H1 (cell line): ENCODE data around the gene SERPINA1. TPM values are rescaled to one million over a fixed set of nuclear protein-coding genes. Genes with fewer than 3 reads are reported as not detected.
A peak's percentile ranks its signal among the peaks of the same experiment; 100 is the strongest.

Source experiments
- CTCF ChIA-PET: fragments of 300-600 bp; sonication (Branson Sonifier 250); formaldehyde crosslinking; loops from one replicate; lab custom pipeline; 2021; ENCODE audit not compliant: partially characterized antibody; lab: Charles Lee
- POLR2A ChIA-PET: fragments of 300-600 bp; sonication (Branson Sonifier 250); formaldehyde crosslinking; loops from one replicate; lab custom pipeline; 2021; ENCODE audit warnings: inconsistent platforms; ENCODE audit not compliant: partially characterized antibody; lab: Charles Lee
- DNase-seq, 2 experiments: peaks; one replicate each; pipeline versions ENCODE4 v3.0.0 to v3.0.0-alpha.2; 2010 to 2022; ENCODE audit warnings: low spot score in 2 of 2, low read depth in 1 of 2, mixed read lengths in 1 of 2
- FAIRE-seq: peaks from 2 replicates; lab custom pipeline; 2011; peaks lifted over from hg19 to GRCh38; lab: Jason Lieb, UNC
- H2AFZ ChIP-seq: 2 replicates; pipeline ENCODE4 v1.8.1; 2012; ENCODE audit warnings: low read length, inconsistent platforms
- H2AK5ac ChIP-seq: 2 replicates; pipeline ENCODE4 v1.6.1; 2013; ENCODE audit warnings: low read depth, low read length
- H2BK120ac ChIP-seq: replicated peaks from 2 replicates; pipeline ENCODE3; 2013; ENCODE audit warnings: low read depth, low read length, inconsistent platforms
- H2BK12ac ChIP-seq: 2 replicates; pipeline ENCODE4 v1.6.1; 2013; ENCODE audit warnings: low read depth, low read length
- H2BK15ac ChIP-seq: 2 replicates; pipeline ENCODE4 v1.6.1; 2013; ENCODE audit warnings: low read length
- H2BK20ac ChIP-seq: 2 replicates; pipeline ENCODE4 v1.6.1; 2013; ENCODE audit warnings: low read length
- H2BK5ac ChIP-seq: 2 replicates; pipeline ENCODE4 v1.6.1; 2013; ENCODE audit warnings: low read depth, low read length
- H3K14ac ChIP-seq: 2 replicates; pipeline ENCODE4 v1.6.1; 2013; ENCODE audit warnings: inconsistent platforms; ENCODE audit not compliant: insufficient read length
- H3K18ac ChIP-seq: 2 replicates; pipeline ENCODE4 v1.6.1; 2013; ENCODE audit warnings: low read length; ENCODE audit errors: extremely low read depth
- H3K23ac ChIP-seq: 2 replicates; pipeline ENCODE4 v1.6.1; 2013; ENCODE audit warnings: inconsistent platforms; ENCODE audit not compliant: insufficient read length
- H3K23me2 ChIP-seq: 2 replicates; pipeline ENCODE4 v1.6.1; 2013; ENCODE audit warnings: low read depth, low read length
- H3K27ac ChIP-seq: 2 replicates; pipeline ENCODE4 v1.6.1; 2011; ENCODE audit warnings: low read depth, low read length, inconsistent platforms
- H3K27me3 ChIP-seq, 4 experiments: replicated peaks in 1 of 4; 1 replicate in 1 of 4; 2 replicates in 3 of 4; pipeline versions ENCODE4 v1.6.1 to v1.8.1; 2011 to 2013; ENCODE audit warnings: low read length in 3 of 4, mild to moderate bottlenecking in 3 of 4, inconsistent platforms in 2 of 4, mixed read lengths in 2 of 4, moderate library complexity in 1 of 4; ENCODE audit not compliant: control insufficient read depth in 3 of 4, insufficient read depth in 3 of 4; ENCODE audit errors: extremely low read depth in 1 of 4
- H3K36me3 ChIP-seq, 4 experiments: 2 replicates each; pipeline versions ENCODE4 v1.6.1 to v1.8.1; 2011 to 2013; ENCODE audit warnings: mild to moderate bottlenecking in 4 of 4, low read length in 3 of 4, moderate library complexity in 2 of 4, control low read depth in 1 of 4, inconsistent platforms in 1 of 4; ENCODE audit not compliant: insufficient read depth in 4 of 4, control insufficient read depth in 2 of 4
- H3K4ac ChIP-seq: replicated peaks from 2 replicates; pipeline ENCODE3; 2013; ENCODE audit warnings: low read length, low read depth, mixed read lengths, inconsistent platforms; ENCODE audit not compliant: insufficient read length
- H3K4me1 ChIP-seq, 4 experiments: replicated peaks in 1 of 4; 1 replicate in 1 of 4; 2 replicates in 3 of 4; pipeline versions ENCODE4 v1.6.1 to v1.8.1; 2011 to 2013; ENCODE audit warnings: low read length in 3 of 4, inconsistent platforms in 2 of 4, mixed read lengths in 1 of 4; ENCODE audit not compliant: insufficient read depth in 4 of 4, control insufficient read depth in 3 of 4
- H3K4me2 ChIP-seq, 2 experiments: 2 replicates each; pipeline versions ENCODE4 v1.6.1 to v1.8.1; 2011 to 2013; ENCODE audit warnings: low read depth in 2 of 2, low read length in 2 of 2, control low read depth in 1 of 2, inconsistent platforms in 1 of 2, mild to moderate bottlenecking in 1 of 2; ENCODE audit not compliant: insufficient read depth in 1 of 2
- H3K4me3 ChIP-seq, 4 experiments: fragments of 200-600, 300-600 bp in 1 of 4; sonication (generic), shearing (Covaris generic), sonication (Bioruptor Twin) in 1 of 4; 2 replicates each; pipeline versions ENCODE4 v1.5.1 to v1.8.1; 2011 to 2016; ENCODE audit warnings: low read length in 4 of 4, low read depth in 3 of 4, control low read depth in 2 of 4, inconsistent platforms in 2 of 4, mild to moderate bottlenecking in 2 of 4, mixed read lengths in 1 of 4, moderate library complexity in 1 of 4; ENCODE audit not compliant: insufficient read depth in 2 of 4; ENCODE audit errors: extremely low read depth in 1 of 4
- H3K56ac ChIP-seq: replicated peaks from 2 replicates; pipeline ENCODE3; 2013; ENCODE audit warnings: low read depth, mild to moderate bottlenecking, mixed read lengths, low read length, inconsistent platforms; ENCODE audit not compliant: insufficient read length
- H3K79me1 ChIP-seq: 2 replicates; pipeline ENCODE4 v1.6.1; 2013; ENCODE audit warnings: low read depth, low read length, control low read depth
- H3K79me2 ChIP-seq, 2 experiments: 2 replicates each; pipeline versions ENCODE4 v1.6.1 to v1.8.1; 2012 to 2013; ENCODE audit warnings: low read length in 2 of 2, mild to moderate bottlenecking in 2 of 2, inconsistent platforms in 1 of 2; ENCODE audit not compliant: insufficient read depth in 2 of 2, control insufficient read depth in 1 of 2
- H3K9ac ChIP-seq, 4 experiments: replicated peaks in 1 of 4; 1 replicate in 1 of 4; 2 replicates in 3 of 4; pipeline versions ENCODE4 v1.6.1 to v1.8.1; 2011 to 2013; ENCODE audit warnings: low read depth in 3 of 4, low read length in 3 of 4, control low read depth in 2 of 4, mild to moderate bottlenecking in 2 of 4, moderate library complexity in 2 of 4, inconsistent platforms in 1 of 4; ENCODE audit errors: extremely low read depth in 1 of 4
- H3K9me3 ChIP-seq, 2 experiments: 2 replicates each; pipeline versions ENCODE4 v1.6.1 to v1.8.1; 2012 to 2013; ENCODE audit warnings: mild to moderate bottlenecking in 2 of 2, moderate library complexity in 2 of 2, control low read depth in 1 of 2, inconsistent platforms in 1 of 2, low read depth in 1 of 2, low read length in 1 of 2, mixed read lengths in 1 of 2; ENCODE audit not compliant: insufficient read depth in 2 of 2
- H4K20me1 ChIP-seq, 2 experiments: replicated peaks in 1 of 2; 2 replicates each; pipeline versions ENCODE3 to v1.8.1; 2011 to 2013; ENCODE audit warnings: inconsistent platforms in 2 of 2, low read length in 2 of 2, mild to moderate bottlenecking in 1 of 2; ENCODE audit not compliant: insufficient read depth in 2 of 2, control insufficient read depth in 1 of 2
- H4K5ac ChIP-seq: 2 replicates; pipeline ENCODE4 v1.6.1; 2013; ENCODE audit warnings: low read length, low read depth, mixed read lengths, inconsistent platforms; ENCODE audit not compliant: insufficient read length
- H4K8ac ChIP-seq: 2 replicates; pipeline ENCODE4 v1.8.0; 2013; ENCODE audit warnings: mild to moderate bottlenecking, moderate library complexity, low read length, inconsistent platforms; ENCODE audit not compliant: insufficient read depth; ENCODE audit errors: extremely low read depth
- H4K91ac ChIP-seq: replicated peaks from 2 replicates; pipeline ENCODE3; 2013; ENCODE audit warnings: low read length, mixed read lengths, inconsistent platforms; ENCODE audit not compliant: insufficient read length
- ATF3 ChIP-seq: IDR thresholded peaks from 2 replicates; pipeline ENCODE4 v1.6.1; 2011; ENCODE audit warnings: low read depth, mild to moderate bottlenecking, low read length; ENCODE audit not compliant: insufficient read depth
- CBX5 ChIP-seq: fragments of 300-800, 300-1000 bp; sonication (generic); IDR thresholded peaks from 2 replicates; pipeline ENCODE4 v1.7.1; 2016; ENCODE audit warnings: antibody characterized with exemption, low read length, low read depth
- CEBPB ChIP-seq: IDR thresholded peaks from 2 replicates; pipeline ENCODE4 v1.6.1; 2012; ENCODE audit warnings: low read depth, low read length
- E2F6 ChIP-seq: IDR thresholded peaks from 2 replicates; pipeline ENCODE4 v1.6.1; 2012; ENCODE audit warnings: inconsistent platforms
- GABPA ChIP-seq: IDR thresholded peaks from 2 replicates; pipeline ENCODE4 v1.6.1; 2011; ENCODE audit warnings: mild to moderate bottlenecking, low read length, moderate library complexity, borderline replicate concordance; ENCODE audit not compliant: insufficient read depth
- GTF2F1 ChIP-seq: IDR thresholded peaks from 2 replicates; pipeline ENCODE4 v1.6.1; 2012; ENCODE audit warnings: low read depth, low read length, improper control_type of control experiment, borderline replicate concordance
- HDAC2 ChIP-seq, 2 experiments: fragments of 300-600 bp in 1 of 2; sonication (generic) in 1 of 2; IDR thresholded peaks; 2 replicates each; pipeline ENCODE4 v1.6.1; 2011 to 2012; ENCODE audit warnings: low read depth in 2 of 2, low read length in 2 of 2, mild to moderate bottlenecking in 2 of 2, moderate library complexity in 2 of 2, borderline replicate concordance in 1 of 2, inconsistent platforms in 1 of 2
- JUND ChIP-seq: IDR thresholded peaks from 2 replicates; pipeline ENCODE4 v1.6.1; 2011; ENCODE audit warnings: mild to moderate bottlenecking, improper control_type of control experiment, low read length
- POLR2A ChIP-seq, 2 experiments: IDR thresholded peaks; 1 replicate in 1 of 2; 2 replicates in 1 of 2; pipeline ENCODE4 v1.6.1; 2011; ENCODE audit warnings: low read depth in 2 of 2, low read length in 2 of 2, mild to moderate bottlenecking in 2 of 2; ENCODE audit errors: control extremely low read depth in 1 of 2
- RXRA ChIP-seq: IDR thresholded peaks from 2 replicates; pipeline ENCODE4 v1.6.1; 2011; ENCODE audit warnings: low read depth, mild to moderate bottlenecking, low read length, moderate library complexity; ENCODE audit not compliant: insufficient read depth
- SUZ12 ChIP-seq: fragments of 200-600 bp; sonication (generic); IDR thresholded peaks from 2 replicates; pipeline ENCODE4 v1.6.1; 2012; ENCODE audit warnings: mild to moderate bottlenecking, inconsistent platforms, low read length, moderate library complexity, mixed read lengths
- TAF1 ChIP-seq: IDR thresholded peaks from 2 replicates; pipeline ENCODE4 v1.6.1; 2011; ENCODE audit warnings: mild to moderate bottlenecking, low read depth, low read length
- TBP ChIP-seq: IDR thresholded peaks from 2 replicates; pipeline ENCODE4 v1.6.1; 2011; ENCODE audit warnings: low read depth, low read length, improper control_type of control experiment
- WGBS, 2 experiments: shearing (Covaris generic) in 1 of 2; methylation state at CpG; one replicate each; pipeline versions ENCODE4 v1.1.6 to v1.1.7; 2013 to 2015; ENCODE audit warnings: low lambda C conversion rate in 2 of 2, mixed read lengths in 2 of 2, inconsistent platforms in 1 of 2, low coverage in 1 of 2, missing lambda C conversion rate in 1 of 2; ENCODE audit not compliant: insufficient replicate concordance in 2 of 2, insufficient coverage in 1 of 2, insufficient read length in 1 of 2; ENCODE audit errors: extremely low coverage in 1 of 2, missing lambda C conversion rate in 1 of 2; 5-methylcytosine and 5-hydroxymethylcytosine counted together
- polyA plus RNA-seq, 7 experiments: library from polyadenylated mRNA; depleted of rRNA in 3 of 7; stranded (reverse) in 5 of 7; unstranded in 2 of 7; fragments of >200 nt in 5 of 7; fragments of 200-250 nt in 2 of 7; gene quantifications; 1 replicate in 5 of 7; 2 replicates in 1 of 7; 4 replicates in 1 of 7; pipeline versions ENCODE4 v1.2.1 to v1.2.3, GENCODE V29; 2011 to 2013; ENCODE audit warnings: missing spikeins in 2 of 7, mixed read lengths in 2 of 7
- total RNA-seq: library from RNA; stranded (reverse); fragmentation: NEBNext Ultra II Directional; extraction: Animal tissue kit (Norgen Biotek cat#: 25700); gene quantifications from 2 replicates; pipeline ENCODE4 v1.2.1, GENCODE V29; 2021

Gene SERPINA1
- total and polyA plus RNA-seq, 2 of the 8 experiments (the other 6 are each of a cell fraction or from before 2014, with no cell fraction given), result 0.08 TPM; not detected in 1

- H2BK20ac ChIP-seq, result no peak overlapping the region; the same call in 1 of the 2 replicates
- no peaks in the 10 kb centered on the region for H3K27me3 ChIP-seq
- H3K23ac ChIP-seq, result no peak overlapping the region
- no peak overlapping the region for H3K14ac ChIP-seq
- TF ChIP-seq TAF1 (no peak), GTF2F1 (no peak), POLR2A (IDR thresholded peaks at IDR 0.05; ENCODE audit: control extremely low read depth in 1 of 2, low read depth in 2 of 2, low read length in 2 of 2) (no peak), ATF3 (no peak), SUZ12 (no peak), CBX5 (no peak), HDAC2 (IDR thresholded peaks at IDR 0.05; ENCODE audit: borderline replicate concordance in 1 of 2, low read depth in 2 of 2, low read length in 2 of 2) (no peak), RXRA (no peak), CEBPB (no peak), GABPA (no peak), E2F6 (no peak), TBP (no peak), JUND (no peak)
- TF ChIP-seq, all 59 proteins: peak for 0
- no peak overlapping the region for H3K9ac ChIP-seq
- H2BK5ac ChIP-seq, result peak overlapping the region; percentile 2; the same call in 1 of the 2 replicates
- no peak overlapping the region for H3K56ac ChIP-seq
- no peaks in the 10 kb centered on the region for H3K79me1 ChIP-seq
- H2BK120ac ChIP-seq, result no peak overlapping the region
- H2BK12ac ChIP-seq, result no peak overlapping the region; the same call in 1 of the 2 replicates
- H3K27ac ChIP-seq, result no peak overlapping the region
- H3K4me1 ChIP-seq, result peaks cover 11 to 28% (median 23%) of the 10 kb centered on the region in 4 experiments; a peak in 6 of 7 replicates
- DNase-seq (no peak), FAIRE-seq (peak; percentile 83)
- no peak overlapping the region; the same call in 1 of the 2 replicates for H2AK5ac ChIP-seq
- no peak overlapping the region for H3K4ac ChIP-seq
- ChIA-PET POLR2A (interaction anchor here (1.7 kb wide), 1 partner anchor 23 kb away, joined by 4 read pairs; no protein-coding TSS in a partner anchor), CTCF (interaction anchor here (0.6 to 1.9 kb wide), 7 partner anchors 9 to 56 kb away, joined by 3 to 6 read pairs (median 3); no protein-coding TSS in a partner anchor)
- peak overlapping the region in 1 of 4 experiments; percentile 34; a peak in 3 of 8 replicates for H3K4me3 ChIP-seq
- no peaks in the 10 kb centered on the region; a peak in 1 of 4 replicates for H3K9me3 ChIP-seq
- peak overlapping the region; percentile 39 to 61 for H3K4me2 ChIP-seq
- H3K79me2 ChIP-seq, result no peaks in the 10 kb centered on the region
- H2BK15ac ChIP-seq, result no peak overlapping the region
- H4K8ac ChIP-seq, result no peak overlapping the region
- peak overlapping the region; percentile 74 for H4K5ac ChIP-seq
- no peak overlapping the region for H2AFZ ChIP-seq
- no peaks in the 10 kb centered on the region for H4K20me1 ChIP-seq
- no peaks in the 10 kb centered on the region for H3K36me3 ChIP-seq
- WGBS, 2 experiments, result 12% methylated on average over 4 of the region's 4 CpGs; no CpG with 5 or more reads in 1 of the 2 experiments
- no peak overlapping the region; the same call in 1 of the 2 replicates for H3K18ac ChIP-seq
- no peak overlapping the region for H4K91ac ChIP-seq
- H3K23me2 ChIP-seq, result no peaks in the 10 kb centered on the region
Measured at GRCh38 chr14:94398182-94398479, 9.7 kb upstream of the SERPINA1 start.
